GM23338 (cell line): Measurements from ENCODE around the gene ASTL. TPM values are rescaled to one million over a fixed set of nuclear protein-coding genes. Genes with fewer than 3 reads are reported as not detected.

ENCODE experiments used
- ATAC-seq: fragments of 200-7000 bp; cut with Tn5 transposase; 3 replicates; pipeline ENCODE4 v1.9.1; 2020
- DNase-seq: peaks from one replicate; pipeline ENCODE4 v3.0.0-alpha.2; 2015; ENCODE audit warnings: low spot score
- H2AFZ ChIP-seq: fragments of 200-600 bp; sonication (generic); 2 replicates; pipeline ENCODE4 v1.8.0; 2016; ENCODE audit warnings: antibody characterized with exemption, mild to moderate bottlenecking, moderate library complexity
- H3F3A ChIP-seq: fragments of 200-600 bp; sonication (generic); replicated peaks from 2 replicates; pipeline ENCODE4 v1.8.0; 2017; ENCODE audit warnings: antibody characterized with exemption, mixed run types, low read depth
- H3K27ac ChIP-seq: fragments of 200-600 bp; sonication (generic); 2 replicates; pipeline ENCODE4 v1.6.1; 2016; ENCODE audit warnings: low read depth
- H3K27me3 ChIP-seq: fragments of 200-600 bp; sonication (generic); 2 replicates; pipeline ENCODE4 v1.8.0; 2016; ENCODE audit warnings: mild to moderate bottlenecking, mixed run types, moderate library complexity; ENCODE audit not compliant: insufficient read depth
- H3K36me3 ChIP-seq: fragments of 200-600 bp; sonication (generic); 2 replicates; pipeline ENCODE4 v1.8.0; 2016; ENCODE audit warnings: mild to moderate bottlenecking; ENCODE audit not compliant: insufficient read depth
- H3K4me1 ChIP-seq: fragments of 200-600 bp; sonication (generic); 2 replicates; pipeline ENCODE4 v1.8.0; 2016; ENCODE audit warnings: mild to moderate bottlenecking, moderate library complexity; ENCODE audit not compliant: insufficient read depth
- H3K4me2 ChIP-seq: fragments of 200-600 bp; sonication (generic); 2 replicates; pipeline ENCODE4 v1.7.1; 2017; ENCODE audit warnings: mixed run types
- H3K4me3 ChIP-seq: fragments of 200-600 bp; sonication (generic); 2 replicates; pipeline ENCODE4 v1.6.1; 2016; ENCODE audit warnings: mixed run types
- H3K79me2 ChIP-seq: fragments of 200-600 bp; sonication (generic); replicated peaks from 2 replicates; pipeline ENCODE4 v1.8.0; 2017; ENCODE audit warnings: mild to moderate bottlenecking; ENCODE audit not compliant: insufficient read depth
- H3K9me2 ChIP-seq: fragments of 200-600 bp; sonication (generic); 2 replicates; pipeline ENCODE4 v1.8.0; 2017; ENCODE audit not compliant: insufficient read depth
- H4K20me1 ChIP-seq: fragments of 200-600 bp; sonication (generic); replicated peaks from 2 replicates; pipeline ENCODE4 v1.8.0; 2017; ENCODE audit warnings: mild to moderate bottlenecking; ENCODE audit not compliant: insufficient read depth
- H3K27ac Mint-ChIP-seq: 2 replicates; pipeline ENCODE4 v1.8.0; 2020; ENCODE audit warnings: inconsistent platforms, mild to moderate bottlenecking, moderate library complexity, mixed read lengths
- H3K27me3 Mint-ChIP-seq: 3 replicates; pipeline ENCODE4 v1.8.0; 2022; ENCODE audit warnings: low read depth, mild to moderate bottlenecking, moderate library complexity, mixed read lengths, inconsistent platforms; ENCODE audit not compliant: insufficient read depth, poor library complexity
- H3K36me3 Mint-ChIP-seq: 3 replicates; pipeline ENCODE4 v1.8.0; 2021; ENCODE audit warnings: low read depth, mild to moderate bottlenecking, inconsistent platforms, moderate library complexity, mixed read lengths
- H3K4me1 Mint-ChIP-seq: 3 replicates; pipeline ENCODE4 v1.8.0; 2020; ENCODE audit warnings: mild to moderate bottlenecking, inconsistent platforms, mixed read lengths
- H3K4me3 Mint-ChIP-seq: 3 replicates; pipeline ENCODE4 v1.8.0; 2021; ENCODE audit warnings: moderate library complexity, mild to moderate bottlenecking, inconsistent platforms, mixed read lengths
- H3K9me3 Mint-ChIP-seq: 3 replicates; pipeline ENCODE4 v1.8.0; 2020; ENCODE audit warnings: moderate library complexity, mild to moderate bottlenecking, inconsistent platforms, mixed read lengths
- CREB1 ChIP-seq: fragments of 250-450 bp; sonication (Bioruptor Pico); IDR thresholded peaks from 2 replicates; pipeline ENCODE4 v1.5.0; 2020; ENCODE audit warnings: low read depth, mild to moderate bottlenecking, moderate library complexity
- CTCF ChIP-seq, 2 experiments: fragments of 200-600 bp in 1 of 2; sonication (generic) in 1 of 2; conservative IDR thresholded peaks; 2 replicates each; pipeline versions ENCODE4 v1.5.1 to v1.6.1; 2016 to 2017; ENCODE audit warnings: antibody characterized with exemption in 2 of 2, low read depth in 2 of 2, mild to moderate bottlenecking in 2 of 2, moderate library complexity in 1 of 2
- ETS1 ChIP-seq: IDR thresholded peaks from 2 replicates; pipeline ENCODE4 v1.6.1; 2016; ENCODE audit warnings: antibody characterized with exemption
- EZH2 ChIP-seq: fragments of 200-600 bp; sonication (generic); IDR thresholded peaks from one replicate; pipeline ENCODE4 v1.8.0; 2017; ENCODE audit warnings: antibody characterized with exemption, mild to moderate bottlenecking, low read depth; ENCODE audit not compliant: unreplicated experiment
- EZH2phosphoT487 ChIP-seq: fragments of 200-600 bp; sonication (generic); IDR thresholded peaks from one replicate; pipeline ENCODE4 v1.8.1; 2018; ENCODE audit warnings: antibody characterized with exemption; ENCODE audit not compliant: unreplicated experiment
- JUNB ChIP-seq: IDR thresholded peaks from one replicate; pipeline ENCODE4 v1.6.1; 2016; ENCODE audit warnings: antibody characterized with exemption; ENCODE audit not compliant: unreplicated experiment
- NANOG ChIP-seq: IDR thresholded peaks from 2 replicates; pipeline ENCODE4 v1.6.1; 2016; ENCODE audit warnings: antibody characterized with exemption, borderline replicate concordance
- POLR2AphosphoS5 ChIP-seq: IDR thresholded peaks from 2 replicates; pipeline ENCODE4 v1.6.1; 2016; ENCODE audit warnings: antibody characterized with exemption, low read depth
- REST ChIP-seq: IDR thresholded peaks from one replicate; pipeline ENCODE4 v1.6.1; 2018; ENCODE audit warnings: antibody characterized with exemption; ENCODE audit not compliant: unreplicated experiment
- STAT1 ChIP-seq: IDR thresholded peaks from one replicate; pipeline ENCODE4 v1.6.1; 2016; ENCODE audit warnings: antibody characterized with exemption; ENCODE audit not compliant: unreplicated experiment
- ZNF331 ChIP-seq: fragments of 250-450 bp; sonication (Bioruptor Pico); IDR thresholded peaks from 2 replicates; pipeline ENCODE4 v1.5.0; 2020; ENCODE audit warnings: low read depth, mild to moderate bottlenecking, moderate library complexity
- polyA plus RNA-seq: library from polyadenylated mRNA; unstranded; fragments of >200 nt; fragmentation: Nextera tagmentation; extraction: Ambion mirVana; gene quantifications from 2 replicates; pipeline ENCODE4 v1.2.1, GENCODE V29; 2016
- total RNA-seq: library from RNA; depleted of rRNA; stranded (reverse); fragments of >200 nt; shearing (Covaris generic); gene quantifications from 2 replicates; pipeline ENCODE4 v1.2.3, GENCODE V29; 2014

ASTL gene
- total and polyA plus RNA-seq, 2 experiments from 2014 or later: 0.23 TPM; not detected in 1

- peak; percentile 17 for ATAC-seq
- Mint-ChIP-seq H3K36me3 (no peaks in the 10 kb centered on the region; the same call in 2 of the 3 replicates), H3K4me1 (peaks cover 21% of the 10 kb centered on the region)
These were observed 48.7 kb downstream of the ASTL start for GRCh38 chr2:96089356-96090195.

GRCh38 chr2:96088340-96089335 lies 49.7 kb downstream of the ASTL start:
- Mint-ChIP-seq H3K4me3 (no peak overlapping the region), H3K27me3 (peaks cover 9% of the 10 kb centered on the region), H3K27ac (no peak overlapping the region), H3K36me3 (no peaks in the 10 kb centered on the region; the same call in 2 of the 3 replicates), H3K9me3 (no peaks in the 10 kb centered on the region), H3K4me1 (peaks cover 21% of the 10 kb centered on the region)
- DNase-seq (no peak), ATAC-seq (no peak; the same call in 2 of the 3 replicates)
- H3K27me3 ChIP-seq: no peaks in the 10 kb centered on the region
- peaks cover 7% of the 10 kb centered on the region; the same call in 1 of the 2 replicates for H3K4me1 ChIP-seq
- no peak overlapping the region for H3K27ac ChIP-seq
- no peaks in the 10 kb centered on the region for H3K36me3 ChIP-seq
- peak overlapping the region; percentile 94 for H2AFZ ChIP-seq
- H3K79me2 ChIP-seq: no peaks in the 10 kb centered on the region
- no peaks in the 10 kb centered on the region for H4K20me1 ChIP-seq
- H3F3A ChIP-seq: no peaks in the 10 kb centered on the region
- H3K4me2 ChIP-seq: no peak overlapping the region
- H3K4me3 ChIP-seq: no peak overlapping the region
- H3K9me2 ChIP-seq: no peaks in the 10 kb centered on the region; the same call in 1 of the 2 replicates
- no peak for TF ChIP-seq NANOG
- TF ChIP-seq CREB1 (CRISPR knock-in tag): no peak
- no peak for TF ChIP-seq EZH2phosphoT487
- TF ChIP-seq JUNB: no peak
- TF ChIP-seq ZNF331 (CRISPR knock-in tag): no peak
- TF ChIP-seq STAT1: no peak
- no peak for TF ChIP-seq REST
- TF ChIP-seq POLR2AphosphoS5: no peak
- TF ChIP-seq EZH2: no peak
- TF ChIP-seq CTCF (conservative IDR thresholded peaks at IDR 0.05; ENCODE audit: low read depth in 2 of 2): no peak
- no peak for TF ChIP-seq ETS1

More at GRCh38 chr2:96089356-96090195, 48.7 kb downstream of the ASTL start:
- peaks cover 6% of the 10 kb centered on the region for H3K27me3 Mint-ChIP-seq
- Histone ChIP-seq H3K36me3 (no peaks in the 10 kb centered on the region), H4K20me1 (no peaks in the 10 kb centered on the region), H3K9me2 (no peaks in the 10 kb centered on the region; the same call in 1 of the 2 replicates), H3F3A (no peaks in the 10 kb centered on the region), H3K27ac (no peak overlapping the region), H3K4me1 (peaks cover 7% of the 10 kb centered on the region; the same call in 1 of the 2 replicates), H2AFZ (peak overlapping the region; percentile 94), H3K27me3 (no peaks in the 10 kb centered on the region), H3K4me3 (no peak overlapping the region), H3K79me2 (no peaks in the 10 kb centered on the region), H3K4me2 (no peak overlapping the region)
- no peak for DNase-seq
- no peak overlapping the region for H3K4me3 Mint-ChIP-seq
- H3K27ac Mint-ChIP-seq: no peak overlapping the region
- no peaks in the 10 kb centered on the region for H3K9me3 Mint-ChIP-seq
- no peak for TF ChIP-seq EZH2phosphoT487
